Thoracic aorta (tissue), 2 donors: ENCODE measurements around the gene ANO1. TPM values are rescaled to one million over a fixed set of nuclear protein-coding genes. Genes with fewer than 3 reads are reported as not detected.

Experiments
- ATAC-seq: fragments of 150-250 bp; one replicate; pipeline ENCODE4 v1.8.0; 2017; ENCODE audit warnings: low read depth; ENCODE audit not compliant: insufficient number of reproducible peaks, low FRiP score
- DNase-seq: peaks from one replicate; pipeline ENCODE4 v3.0.0-alpha.2; 2020; ENCODE audit warnings: low spot score
- H3K27ac ChIP-seq, 2 donors: fragments of 200-600 bp; sonication (generic); 1 replicate in 1 of 2; 2 replicates in 1 of 2; pipeline ENCODE4 v1.5.1; 2016; ENCODE audit warnings: mild to moderate bottlenecking in 2 of 2, moderate library complexity in 2 of 2
- H3K27me3 ChIP-seq: fragments of 200-600 bp; sonication (generic); replicated peaks from 2 replicates; pipeline ENCODE4 v1.6.0; 2016; ENCODE audit warnings: mild to moderate bottlenecking; ENCODE audit not compliant: insufficient read depth
- H3K36me3 ChIP-seq: fragments of 200-600 bp; sonication (generic); one replicate; pipeline ENCODE4 v1.5.1; 2016
- H3K4me1 ChIP-seq, 2 donors: fragments of 200-600 bp; sonication (generic); 1 replicate in 1 of 2; 2 replicates in 1 of 2; pipeline versions ENCODE4 v1.5.1 to v1.6.0; 2016; ENCODE audit warnings: low read depth in 2 of 2, mild to moderate bottlenecking in 1 of 2; ENCODE audit not compliant: control insufficient read depth in 1 of 2
- H3K4me3 ChIP-seq: fragments of 200-600 bp; sonication (generic); 2 replicates; pipeline ENCODE4 v1.5.1; 2016; ENCODE audit warnings: mild to moderate bottlenecking
- H3K9me3 ChIP-seq: fragments of 200-600 bp; sonication (generic); 2 replicates; pipeline ENCODE4 v1.5.1; 2016
- CTCF ChIP-seq: fragments of 200-600 bp; sonication (generic); IDR thresholded peaks from one replicate; pipeline ENCODE4 v1.5.1; 2019; ENCODE audit warnings: antibody characterized with exemption
- total RNA-seq, 2 donors: library from RNA; depleted of rRNA; stranded (reverse); fragments of >200 nt; gene quantifications; one replicate each; pipeline versions ENCODE4 v1.1.0 to v1.2.3, GENCODE V29; 2016

The ANO1 gene
- total RNA-seq, 2 donors from 2014 or later, result 122 to 161 TPM

GRCh38 chr11:70085815-70086769, 8.0 kb downstream of the ANO1 start:
- no peaks in the 10 kb centered on the region for H3K27me3 ChIP-seq
- H3K4me1 ChIP-seq, result peaks cover 22 to 61% of the 10 kb centered on the region in 2 donors
- H3K9me3 ChIP-seq, result no peaks in the 10 kb centered on the region
- no peak for TF ChIP-seq CTCF
- H3K36me3 ChIP-seq, result peaks cover 7% of the 10 kb centered on the region
- DNase-seq (no peak), ATAC-seq (no peak)
- H3K4me3 ChIP-seq, result no peak overlapping the region
- H3K27ac ChIP-seq, result peak overlapping the region; percentile 62 to 67

GRCh38 chr11:70087446-70088167, 9.5 kb downstream of the ANO1 start:
- H3K36me3 ChIP-seq, result peaks cover 7% of the 10 kb centered on the region
- no peak for DNase-seq
- peaks cover 25 to 67% of the 10 kb centered on the region in 2 donors for H3K4me1 ChIP-seq
- H3K27ac ChIP-seq, result no peak overlapping the region
- ATAC-seq, result no peak
- H3K27me3 ChIP-seq, result no peaks in the 10 kb centered on the region
- H3K4me3 ChIP-seq, result no peak overlapping the region
- no peaks in the 10 kb centered on the region for H3K9me3 ChIP-seq
- no peak for TF ChIP-seq CTCF

- H3K27me3 ChIP-seq, result no peaks in the 10 kb centered on the region
- peaks cover 22 to 64% of the 10 kb centered on the region in 2 donors for H3K4me1 ChIP-seq
- ATAC-seq (no peak), DNase-seq (no peak)
- peak overlapping the region; percentile 27 to 58 for H3K27ac ChIP-seq
- no peak for TF ChIP-seq CTCF
- no peaks in the 10 kb centered on the region for H3K9me3 ChIP-seq
- H3K36me3 ChIP-seq, result peaks cover 7% of the 10 kb centered on the region
- H3K4me3 ChIP-seq, result no peak overlapping the region
These were observed 10.7 kb downstream of the ANO1 start for GRCh38 chr11:70088735-70089250.

- no peak for ATAC-seq
- Histone ChIP-seq H3K4me3 (no peak overlapping the region), H3K27me3 (no peaks in the 10 kb centered on the region), H3K4me1 (peaks cover 21 to 61% of the 10 kb centered on the region in 2 donors), H3K27ac (peak overlapping the region; percentile 27 to 58), H3K9me3 (no peaks in the 10 kb centered on the region), H3K36me3 (peaks cover 7% of the 10 kb centered on the region)
- no peak for TF ChIP-seq CTCF
- no peak for DNase-seq
These were observed 11.5 kb downstream of the ANO1 start for GRCh38 chr11:70089631-70090030.

GRCh38 chr11:70090961-70091381, 12.9 kb downstream of the ANO1 start:
- peak overlapping the region; percentile 58 to 78 for H3K27ac ChIP-seq
- no peak for DNase-seq

More at GRCh38 chr11:70090961-70091381, 12.9 kb downstream of the ANO1 start:
- Histone ChIP-seq H3K9me3 (no peaks in the 10 kb centered on the region), H3K4me1 (peaks cover 13 to 54% of the 10 kb centered on the region in 2 donors), H3K4me3 (no peak overlapping the region), H3K36me3 (peaks cover 7% of the 10 kb centered on the region), H3K27me3 (no peaks in the 10 kb centered on the region)
- peak; percentile 33 for ATAC-seq
- TF ChIP-seq CTCF, result no peak
